Measurements from ENCODE around the gene RELL2.
"Not testable (repeated sequence)": the region's sequence is repeated elsewhere in the genome, so short reads cannot be mapped to it uniquely, and the experiment has no call there.

The RELL2 gene, protein sequence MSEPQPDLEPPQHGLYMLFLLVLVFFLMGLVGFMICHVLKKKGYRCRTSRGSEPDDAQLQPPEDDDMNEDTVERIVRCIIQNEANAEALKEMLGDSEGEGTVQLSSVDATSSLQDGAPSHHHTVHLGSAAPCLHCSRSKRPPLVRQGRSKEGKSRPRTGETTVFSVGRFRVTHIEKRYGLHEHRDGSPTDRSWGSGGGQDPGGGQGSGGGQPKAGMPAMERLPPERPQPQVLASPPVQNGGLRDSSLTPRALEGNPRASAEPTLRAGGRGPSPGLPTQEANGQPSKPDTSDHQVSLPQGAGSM

DNA sequence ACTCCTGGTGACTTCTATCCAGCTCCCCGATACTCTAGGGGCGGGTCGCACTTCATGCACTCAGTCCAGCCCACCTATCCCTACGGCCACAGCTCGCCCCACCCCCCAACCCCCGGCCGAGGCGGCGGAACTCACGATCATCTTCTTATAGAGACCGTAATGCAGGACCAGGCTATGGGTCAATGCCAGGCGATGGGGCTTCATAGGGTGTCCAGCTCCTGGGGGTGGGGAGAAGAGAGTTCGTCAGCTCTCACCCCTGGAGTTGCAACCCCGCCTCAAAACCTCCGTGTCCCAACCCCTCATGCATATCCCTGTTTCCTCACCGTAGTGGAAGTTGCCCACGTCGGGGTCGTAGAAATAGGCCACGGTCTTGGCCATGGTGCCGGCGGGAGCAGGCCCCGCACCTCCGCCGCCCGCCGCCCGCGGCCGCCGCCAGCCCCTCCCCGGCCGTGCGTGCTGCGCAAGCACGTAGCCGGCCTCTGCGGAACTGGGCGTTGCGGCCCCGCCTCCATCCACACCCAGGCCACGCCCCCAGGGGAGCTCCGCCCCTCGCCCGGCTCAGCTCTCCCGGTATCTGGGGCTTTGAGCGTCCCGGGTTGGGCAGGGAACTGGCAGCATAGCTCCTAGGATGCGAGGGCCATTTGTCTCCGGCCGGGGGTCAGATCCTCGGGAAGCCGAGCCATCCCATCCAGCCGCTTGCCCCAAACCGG, at the start of gene RELL2, which contains the start of gene HDAC3:
Gene RELL2 (plus strand): TSS at position 585 of the 710 bp plus-strand sequence. CDS start 1,229 bp downstream, outside the sequence.
Gene HDAC3 (minus strand): TSS at position 437 of the 710 bp plus-strand sequence. CDS start 59 bp downstream, at position 378.
- H3K9me3 ChIP-seq (ENCODE audit: control insufficient read depth, insufficient read depth, low read length) = no peaks in the 10 kb centered on the region
- peaks cover 3% of the 10 kb centered on the region; the same call in 1 of the 2 replicates for H3K4me1 ChIP-seq (ENCODE audit: insufficient read depth, low read length)
- H3K9ac ChIP-seq (ENCODE audit: low read depth, low read length) = peak within 1 kb of the TSS; percentile 97
- peaks cover 4% of the 10 kb centered on the region; the same call in 1 of the 2 replicates for H3K36me3 ChIP-seq (ENCODE audit: insufficient read depth, low read length)

- no peaks in the 10 kb centered on the region for H3K4me1 ChIP-seq (ENCODE audit: insufficient read depth, low read length)
- no peaks in the 10 kb centered on the region for H3K9me3 ChIP-seq (ENCODE audit: control insufficient read depth, insufficient read depth, low read length)
- peaks cover 8% of the 10 kb centered on the region for H3K36me3 ChIP-seq (ENCODE audit: insufficient read depth, low read length)
- H3K9ac ChIP-seq (ENCODE audit: low read depth, low read length) = no peak overlapping the region
These were observed 46.7 kb upstream of the RELL2 start for GRCh38 chr5:141590127-141590526.

DNA sequence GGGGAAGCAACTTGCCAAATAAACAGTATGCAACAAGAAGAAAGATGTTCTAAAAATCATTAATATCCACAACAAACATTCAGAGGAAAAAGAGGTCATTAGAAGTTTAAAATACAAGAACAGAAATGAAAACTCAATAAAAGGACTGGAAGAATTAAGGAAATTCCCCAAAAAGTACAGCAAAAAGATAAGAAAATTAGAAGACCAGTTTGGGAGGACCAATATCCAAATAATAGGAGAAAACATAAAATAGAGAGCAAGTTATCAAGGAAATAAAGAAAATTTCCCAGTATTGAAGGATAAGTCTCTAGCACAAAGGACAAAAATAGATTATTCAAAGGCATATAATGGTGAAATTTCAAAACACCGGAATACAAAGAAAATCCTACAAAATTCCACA, 39.9 kb upstream of the RELL2 start:
- Histone ChIP-seq H3K9ac (ENCODE audit: low read depth, low read length) (no peak overlapping the region), H3K9me3 (ENCODE audit: control insufficient read depth, insufficient read depth, low read length) (no peaks in the 10 kb centered on the region), H3K4me1 (ENCODE audit: insufficient read depth, low read length) (no peaks in the 10 kb centered on the region), H3K36me3 (ENCODE audit: insufficient read depth, low read length) (no peaks in the 10 kb centered on the region)

DNA sequence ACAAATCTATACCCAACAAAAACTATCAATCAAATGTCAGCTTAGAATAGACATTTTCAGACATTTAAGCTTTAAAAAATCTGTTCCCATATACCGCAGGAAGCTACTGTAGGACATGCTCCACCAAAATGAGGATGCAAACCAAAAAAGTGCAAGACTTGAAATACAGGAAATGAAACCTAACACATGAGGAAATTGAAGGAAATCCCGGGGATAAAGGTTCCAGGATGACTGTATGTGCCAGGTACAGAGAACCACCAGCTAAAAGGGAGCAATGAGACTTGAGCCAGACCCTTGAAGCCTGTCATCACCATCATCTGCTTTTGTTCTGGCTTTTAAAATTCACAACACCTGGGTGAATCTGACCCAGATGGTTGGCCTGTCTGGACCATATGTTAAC, 39.4 kb upstream of the RELL2 start:
- H3K36me3 ChIP-seq (ENCODE audit: insufficient read depth, low read length) = no peaks in the 10 kb centered on the region
- no peak overlapping the region for H3K9ac ChIP-seq (ENCODE audit: low read depth, low read length)
- H3K4me1 ChIP-seq (ENCODE audit: insufficient read depth, low read length) = no peaks in the 10 kb centered on the region
- no peaks in the 10 kb centered on the region for H3K9me3 ChIP-seq (ENCODE audit: control insufficient read depth, insufficient read depth, low read length)

GRCh38 chr5:141597814-141598213, 39.0 kb upstream of the RELL2 start:
- no peak overlapping the region for H3K9ac ChIP-seq (ENCODE audit: low read depth, low read length)
- H3K9me3 ChIP-seq (ENCODE audit: control insufficient read depth, insufficient read depth, low read length) = no peaks in the 10 kb centered on the region
- no peaks in the 10 kb centered on the region for H3K4me1 ChIP-seq (ENCODE audit: insufficient read depth, low read length)
- H3K36me3 ChIP-seq (ENCODE audit: insufficient read depth, low read length) = no peaks in the 10 kb centered on the region

GRCh38 chr5:141598391-141599345, 38.1 kb upstream of the RELL2 start:
- Histone ChIP-seq H3K9ac (ENCODE audit: low read depth, low read length) (no peak overlapping the region), H3K4me1 (ENCODE audit: insufficient read depth, low read length) (no peaks in the 10 kb centered on the region), H3K36me3 (ENCODE audit: insufficient read depth, low read length) (no peaks in the 10 kb centered on the region), H3K9me3 (ENCODE audit: control insufficient read depth, insufficient read depth, low read length) (no peaks in the 10 kb centered on the region)

- no peaks in the 10 kb centered on the region for H3K36me3 ChIP-seq (ENCODE audit: insufficient read depth, low read length)
- H3K4me1 ChIP-seq (ENCODE audit: insufficient read depth, low read length) = peaks cover 11% of the 10 kb centered on the region; the same call in 1 of the 2 replicates
- no peaks in the 10 kb centered on the region for H3K9me3 ChIP-seq (ENCODE audit: control insufficient read depth, insufficient read depth, low read length)
- H3K9ac ChIP-seq (ENCODE audit: low read depth, low read length) = no peak overlapping the region
These were observed 34.2 kb upstream of the RELL2 start for GRCh38 chr5:141602606-141603005.

GRCh38 chr5:141603923-141604717, 32.7 kb upstream of the RELL2 start:
- no peaks in the 10 kb centered on the region for H3K36me3 ChIP-seq (ENCODE audit: insufficient read depth, low read length)
- H3K4me1 ChIP-seq (ENCODE audit: insufficient read depth, low read length) = peaks cover 14% of the 10 kb centered on the region; the same call in 1 of the 2 replicates
- H3K9me3 ChIP-seq (ENCODE audit: control insufficient read depth, insufficient read depth, low read length) = no peaks in the 10 kb centered on the region
- no peak overlapping the region for H3K9ac ChIP-seq (ENCODE audit: low read depth, low read length)

DNA sequence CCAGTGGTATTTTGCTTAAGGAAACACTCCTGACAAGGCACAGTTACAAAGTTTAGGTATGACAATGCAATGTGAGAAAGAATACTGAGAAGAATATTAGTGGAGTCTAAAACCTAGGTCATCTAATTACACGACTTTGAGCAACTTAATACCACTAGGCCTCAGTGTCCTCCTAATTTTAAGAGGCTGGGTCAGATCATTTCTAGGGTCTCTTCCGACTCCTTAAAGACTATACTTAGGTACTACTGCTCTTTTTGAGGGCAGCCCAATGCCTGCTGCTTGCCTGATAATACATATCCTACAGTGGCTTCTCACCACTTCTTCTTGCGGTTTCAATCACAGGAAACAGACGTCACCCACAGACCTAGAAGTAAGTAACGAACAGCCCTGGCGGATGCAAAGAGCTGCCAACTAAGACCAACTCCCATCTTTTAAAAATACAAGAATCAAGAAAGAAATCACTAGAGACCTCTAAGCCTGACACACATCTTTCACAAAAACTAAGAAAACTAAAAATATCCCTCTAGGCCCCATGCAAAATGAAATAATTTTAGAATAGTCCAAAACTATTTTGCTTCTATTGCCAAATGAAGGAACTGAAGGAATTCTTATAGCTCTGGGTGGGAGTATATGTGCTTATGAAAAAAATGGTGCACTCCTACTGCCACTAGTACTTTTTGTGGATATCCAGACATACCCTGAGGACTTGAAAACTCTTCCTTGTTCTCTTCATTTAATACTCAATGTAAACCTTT, 31.1 kb upstream of the RELL2 start:
- no peak overlapping the region for H3K9ac ChIP-seq (ENCODE audit: low read depth, low read length)
- H3K4me1 ChIP-seq (ENCODE audit: insufficient read depth, low read length) = peaks cover 14% of the 10 kb centered on the region; the same call in 1 of the 2 replicates
- no peaks in the 10 kb centered on the region for H3K9me3 ChIP-seq (ENCODE audit: control insufficient read depth, insufficient read depth, low read length)
- no peaks in the 10 kb centered on the region for H3K36me3 ChIP-seq (ENCODE audit: insufficient read depth, low read length)

GRCh38 chr5:141608046-141608445, 28.8 kb upstream of the RELL2 start:
- no peaks in the 10 kb centered on the region for H3K9me3 ChIP-seq (ENCODE audit: control insufficient read depth, insufficient read depth, low read length)
- H3K36me3 ChIP-seq (ENCODE audit: insufficient read depth, low read length) = no peaks in the 10 kb centered on the region
- no peak overlapping the region for H3K9ac ChIP-seq (ENCODE audit: low read depth, low read length)
- peaks cover 19% of the 10 kb centered on the region; the same call in 1 of the 2 replicates for H3K4me1 ChIP-seq (ENCODE audit: insufficient read depth, low read length)

- Histone ChIP-seq H3K9me3 (ENCODE audit: control insufficient read depth, insufficient read depth, low read length) (no peaks in the 10 kb centered on the region), H3K9ac (ENCODE audit: low read depth, low read length) (no peak overlapping the region), H3K36me3 (ENCODE audit: insufficient read depth, low read length) (no peaks in the 10 kb centered on the region), H3K4me1 (ENCODE audit: insufficient read depth, low read length) (peaks cover 24% of the 10 kb centered on the region)
These were observed 28.2 kb upstream of the RELL2 start for GRCh38 chr5:141608557-141608956.

DNA sequence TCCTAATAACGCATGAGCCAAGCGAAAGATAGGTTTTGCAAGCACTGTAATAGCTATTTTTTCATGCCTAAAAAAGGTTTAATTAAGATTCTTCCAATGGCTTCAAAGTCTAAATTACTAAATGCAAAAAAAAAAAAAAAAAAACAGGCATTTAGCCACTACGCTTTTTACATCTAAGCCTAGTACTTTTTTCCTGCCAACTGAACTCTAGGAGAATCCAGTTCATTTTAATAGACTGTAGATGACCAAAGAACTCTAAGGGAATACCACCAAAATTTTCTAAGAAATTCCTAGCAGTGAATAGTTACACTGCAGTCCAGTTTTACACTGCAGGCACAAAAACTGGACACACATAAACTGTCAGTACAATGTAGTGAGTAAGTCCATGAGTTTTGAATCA, 27.8 kb upstream of the RELL2 start:
- H3K9ac ChIP-seq (ENCODE audit: low read depth, low read length) = no peak overlapping the region
- no peaks in the 10 kb centered on the region for H3K36me3 ChIP-seq (ENCODE audit: insufficient read depth, low read length)
- H3K9me3 ChIP-seq (ENCODE audit: control insufficient read depth, insufficient read depth, low read length) = no peaks in the 10 kb centered on the region
- peaks cover 29% of the 10 kb centered on the region for H3K4me1 ChIP-seq (ENCODE audit: insufficient read depth, low read length)

DNA sequence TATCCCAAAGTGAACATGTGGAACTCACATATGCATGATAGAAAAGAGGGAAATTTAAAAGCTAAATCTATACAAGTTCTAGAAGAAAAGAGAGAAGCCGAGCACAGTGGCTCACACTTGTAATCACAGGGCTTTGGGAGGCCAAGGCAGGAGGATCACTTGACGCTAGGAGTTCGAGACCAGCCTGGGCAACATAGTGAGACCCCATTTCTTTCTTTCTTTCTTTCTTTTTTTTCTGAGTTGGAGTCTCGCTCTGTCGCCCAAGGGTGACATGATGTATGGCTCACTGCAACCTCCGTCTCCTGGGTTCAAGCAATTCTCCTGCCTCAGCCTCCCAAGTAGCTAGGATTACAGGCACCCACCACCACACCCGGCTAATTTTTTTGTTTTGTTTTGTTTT, 26.9 kb upstream of the RELL2 start:
- not testable (repeated sequence) for H3K9me3 ChIP-seq (ENCODE audit: control insufficient read depth, insufficient read depth, low read length); H3K9ac ChIP-seq (ENCODE audit: low read depth, low read length); H3K36me3 ChIP-seq (ENCODE audit: insufficient read depth, low read length)
- H3K4me1 ChIP-seq (ENCODE audit: insufficient read depth, low read length) = peaks cover 22% of the 10 kb centered on the region
